Thymus (tissue), 14 donors: ENCODE measurements around the gene MYO15B. TPM values are rescaled to one million over a fixed set of nuclear protein-coding genes. Genes with fewer than 3 reads are reported as not detected.

ENCODE experiments used
- DNase-seq, 9 donors: peaks; one replicate each; pipeline ENCODE4 v3.0.0-alpha.2; 2013; ENCODE audit warnings: low spot score in 9 of 9, low read depth in 6 of 9, missing footprints in 1 of 9
- H3K27ac ChIP-seq, 2 donors: one replicate each; pipeline ENCODE4 v1.5.1; 2013; ENCODE audit warnings: control low read depth in 1 of 2, low read depth in 1 of 2, low read length in 1 of 2, mild to moderate bottlenecking in 1 of 2, moderate library complexity in 1 of 2
- H3K27me3 ChIP-seq, 2 donors: one replicate each; pipeline ENCODE4 v1.5.1; 2013; ENCODE audit warnings: low read length in 1 of 2; ENCODE audit not compliant: control insufficient read depth in 2 of 2, insufficient read depth in 1 of 2
- H3K36me3 ChIP-seq, 2 donors: one replicate each; pipeline ENCODE4 v1.5.1; 2013; ENCODE audit warnings: low read length in 1 of 2, mild to moderate bottlenecking in 1 of 2, moderate library complexity in 1 of 2; ENCODE audit not compliant: control insufficient read depth in 2 of 2, insufficient read depth in 2 of 2
- H3K4me1 ChIP-seq, 2 donors: one replicate each; pipeline ENCODE4 v1.5.1; 2013; ENCODE audit warnings: low read length in 2 of 2; ENCODE audit not compliant: control insufficient read depth in 2 of 2, insufficient read depth in 2 of 2
- H3K4me3 ChIP-seq, 2 donors: one replicate each; pipeline ENCODE4 v1.5.1; 2013; ENCODE audit warnings: low read length in 2 of 2, control low read depth in 1 of 2, mild to moderate bottlenecking in 1 of 2
- H3K9me3 ChIP-seq, 2 donors: one replicate each; pipeline ENCODE4 v1.5.1; 2013; ENCODE audit warnings: low read length in 1 of 2, mild to moderate bottlenecking in 1 of 2; ENCODE audit not compliant: control insufficient read depth in 2 of 2, insufficient read depth in 1 of 2
- WGBS: extraction: QIAGEN DNeasy Blood & Tissue Kit; methylation state at CpG from one replicate; pipeline ENCODE4 v1.1.7; 2013; 5-methylcytosine and 5-hydroxymethylcytosine counted together
- long read RNA-seq, 10 donors: transcript quantifications; one replicate each; lab custom pipeline, GENCODE V29; 2026
- polyA plus RNA-seq: library from polyadenylated mRNA; stranded (reverse); fragments of 200-250 nt; gene quantifications from one replicate; pipeline ENCODE4 v1.2.3, GENCODE V29; 2013
- total RNA-seq: library from RNA; stranded (reverse); fragments of 120-200 nt; gene quantifications from one replicate; pipeline ENCODE4 v1.2.4, GENCODE V29; 2013
- donor health status: healthy.

The MYO15B gene
- total RNA-seq = 31.3 TPM
- 448 TPM for polyA plus RNA-seq
- long read RNA-seq, donor 1, partial matches to known transcripts = 0 of 1 reads
- long read RNA-seq, donor 1, other reads (novel, unspliced or antisense) = 0 of 1 reads
- long read RNA-seq, donor 2 = 0 reads
- long read RNA-seq, donor 3, partial matches to known transcripts = 6 of 9 reads
- long read RNA-seq, donor 3, other reads (novel, unspliced or antisense) = 0 of 9 reads
- long read RNA-seq, donor 4 = 0 reads
- long read RNA-seq, donor 5, partial matches to known transcripts = 9 of 13 reads
- long read RNA-seq, donor 5, other reads (novel, unspliced or antisense) = 0 of 13 reads
- long read RNA-seq, donor 6, partial matches to known transcripts = 0 of 4 reads
- long read RNA-seq, donor 6, other reads (novel, unspliced or antisense) = 0 of 4 reads
- long read RNA-seq, donor 7, partial matches to known transcripts = 0 of 1 reads
- long read RNA-seq, donor 7, other reads (novel, unspliced or antisense) = 0 of 1 reads
- long read RNA-seq, donor 8 = 0 reads
- long read RNA-seq, donor 9, partial matches to known transcripts = 0 of 1 reads
- long read RNA-seq, donor 9, other reads (novel, unspliced or antisense) = 0 of 1 reads
- long read RNA-seq, donor 10 = 0 reads

DNA sequence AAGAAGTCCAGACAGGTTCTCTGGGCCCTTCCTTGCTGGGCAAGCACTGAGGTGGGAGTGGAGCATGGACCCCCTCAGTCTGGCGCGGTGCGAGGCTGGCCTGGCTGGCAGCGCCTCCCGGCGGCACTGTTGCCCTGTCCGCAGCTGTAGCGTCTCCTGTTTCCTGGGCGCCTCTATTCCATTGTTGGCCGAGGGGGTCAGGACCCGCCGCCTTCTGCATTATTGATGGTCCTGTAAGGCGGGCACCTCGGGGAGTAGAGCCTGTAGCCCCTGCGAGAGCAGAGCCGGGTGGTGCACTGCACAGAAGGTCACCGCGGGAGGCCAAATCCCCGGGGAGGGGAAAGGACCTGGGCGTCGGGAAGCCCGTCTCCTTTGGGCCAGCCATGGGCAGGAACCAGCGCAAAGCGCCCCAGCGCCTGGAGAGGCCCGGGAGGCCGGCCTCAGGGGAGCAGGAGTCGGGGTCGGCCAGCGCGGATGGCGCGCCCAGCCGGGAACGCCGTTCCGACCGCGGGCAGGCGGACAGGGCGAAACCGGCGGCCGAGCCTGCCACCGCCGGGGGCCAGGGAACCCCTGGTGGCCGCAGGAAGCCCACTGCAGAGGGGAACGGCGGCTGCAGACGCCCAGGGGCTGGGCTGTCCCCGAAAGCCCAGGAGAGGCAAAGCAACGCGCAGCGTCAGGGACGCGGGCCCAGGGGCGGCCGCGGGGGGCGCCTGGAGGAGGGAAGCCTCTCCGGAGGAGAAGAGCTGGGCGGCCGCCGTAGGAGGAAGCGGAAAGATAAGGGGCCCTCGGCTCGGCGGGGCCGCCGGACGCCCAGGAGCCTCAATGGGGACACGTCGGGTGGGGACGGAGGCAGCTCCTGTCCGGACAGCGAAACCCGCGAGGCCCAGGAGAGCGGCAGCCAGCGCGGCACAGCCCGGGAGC lies at the start of gene MYO15B:
Gene MYO15B, plus strand, starts transcription at position 126 of the 921 bp plus-strand sequence. Its CDS starts 258 bp downstream, at position 384.
- peak within 1 kb of the TSS; percentile 77 to 82 for H3K27ac ChIP-seq
- H3K4me3 ChIP-seq = peak within 1 kb of the TSS; percentile 66 to 80
- H3K9me3 ChIP-seq = no peaks in the 10 kb centered on the region
- peaks cover 8 to 25% of the 10 kb centered on the region in 2 donors for H3K36me3 ChIP-seq
- WGBS = 2% methylated on average over 82 of the region's 82 CpGs
- peaks cover 8 to 23% of the 10 kb centered on the region in 2 donors for H3K4me1 ChIP-seq
- H3K27me3 ChIP-seq = peaks cover 0 to 27% of the 10 kb centered on the region in 2 donors
- peak in 8 of 9 donors; percentile 33 to 87 (median 56) for DNase-seq

GRCh38 chr17:75539967-75540729 lies 47.5 kb upstream of the MYO15B start:
- Histone ChIP-seq H3K4me1 (peaks cover 0 to 8% of the 10 kb centered on the region in 2 donors), H3K27ac (no peak overlapping the region), H3K36me3 (no peaks in the 10 kb centered on the region), H3K9me3 (no peaks in the 10 kb centered on the region), H3K27me3 (no peaks in the 10 kb centered on the region), H3K4me3 (no peak overlapping the region)
- 96% methylated on average over 13 of the region's 13 CpGs for WGBS
- DNase-seq = no peak

GRCh38 chr17:75540923-75541503 lies 46.6 kb upstream of the MYO15B start:
- no peak overlapping the region for H3K27ac ChIP-seq
- no peak overlapping the region for H3K4me3 ChIP-seq
- no peaks in the 10 kb centered on the region for H3K9me3 ChIP-seq
- H3K27me3 ChIP-seq = no peaks in the 10 kb centered on the region
- no peak for DNase-seq
- WGBS = 94% methylated on average over 4 of the region's 4 CpGs
- H3K4me1 ChIP-seq = no peaks in the 10 kb centered on the region
- no peaks in the 10 kb centered on the region for H3K36me3 ChIP-seq

DNA sequence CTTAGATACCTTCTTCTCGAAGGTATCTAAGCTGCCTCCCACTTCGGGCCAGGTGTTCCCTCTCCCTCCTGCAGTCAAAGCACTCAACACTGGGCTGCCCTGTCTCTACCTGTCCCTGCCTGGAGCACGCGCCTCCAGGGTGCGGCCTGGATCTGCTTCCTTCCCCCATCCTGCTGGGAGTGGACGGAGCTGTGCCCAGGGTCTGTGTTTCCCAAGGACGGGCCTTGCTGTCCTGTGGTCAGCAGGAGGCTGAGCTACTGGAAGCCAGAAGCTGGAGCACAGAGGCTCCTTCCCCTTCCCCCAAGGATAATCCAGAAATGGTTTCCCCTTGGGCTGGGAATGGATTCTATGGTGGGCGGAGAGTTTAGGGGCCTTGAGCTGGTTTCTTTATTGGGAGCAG lies 45.4 kb upstream of the MYO15B start:
- Histone ChIP-seq H3K9me3 (no peaks in the 10 kb centered on the region), H3K4me1 (no peaks in the 10 kb centered on the region), H3K36me3 (no peaks in the 10 kb centered on the region), H3K27me3 (no peaks in the 10 kb centered on the region), H3K4me3 (no peak overlapping the region), H3K27ac (no peak overlapping the region)
- WGBS = 99% methylated on average over 8 of the region's 8 CpGs
- no peak for DNase-seq

DNA sequence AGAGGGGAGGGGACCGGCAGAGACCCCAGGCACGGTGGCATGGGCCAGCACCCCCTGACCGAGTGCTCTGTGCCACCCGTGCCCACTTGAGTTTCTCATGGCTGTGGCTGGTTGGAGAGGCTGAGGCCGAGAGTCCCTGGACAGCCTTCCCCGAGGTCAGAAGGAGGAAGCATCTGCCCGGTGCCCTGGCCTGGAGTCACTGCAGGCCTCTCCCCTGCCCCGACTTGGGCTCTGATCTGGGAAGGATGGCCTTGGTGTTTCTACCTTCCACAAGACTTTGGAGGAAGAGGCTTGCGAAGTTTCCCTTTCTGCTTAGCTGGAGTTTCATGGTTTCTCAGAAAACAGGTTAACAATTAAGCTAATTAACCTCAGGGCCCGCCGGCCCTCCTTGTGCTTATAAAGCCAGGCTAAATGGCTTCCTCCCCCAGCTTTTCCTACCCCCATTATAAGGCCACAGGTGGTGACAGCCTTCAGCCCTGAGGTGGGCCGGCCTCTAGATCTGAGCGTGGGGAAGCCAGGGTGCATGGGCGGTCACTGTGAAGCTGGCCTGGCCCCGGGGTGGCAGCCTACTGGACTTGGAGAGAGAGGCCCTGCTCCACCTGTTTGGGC lies 44.8 kb upstream of the MYO15B start:
- H3K4me3 ChIP-seq = no peak overlapping the region
- DNase-seq = no peak
- no peaks in the 10 kb centered on the region for H3K9me3 ChIP-seq
- H3K4me1 ChIP-seq = no peaks in the 10 kb centered on the region
- H3K27me3 ChIP-seq = no peaks in the 10 kb centered on the region
- 97% methylated on average over 15 of the region's 15 CpGs for WGBS
- H3K36me3 ChIP-seq = no peaks in the 10 kb centered on the region
- no peak overlapping the region for H3K27ac ChIP-seq

GRCh38 chr17:75544250-75544649 lies 43.4 kb upstream of the MYO15B start:
- 90% methylated on average over 8 of the region's 8 CpGs for WGBS
- H3K4me3 ChIP-seq = no peak overlapping the region
- no peak for DNase-seq
- no peaks in the 10 kb centered on the region for H3K4me1 ChIP-seq
- no peaks in the 10 kb centered on the region for H3K27me3 ChIP-seq
- no peaks in the 10 kb centered on the region for H3K9me3 ChIP-seq
- H3K36me3 ChIP-seq = no peaks in the 10 kb centered on the region
- H3K27ac ChIP-seq = no peak overlapping the region

GRCh38 chr17:75546181-75546580 lies 41.4 kb upstream of the MYO15B start:
- no peak overlapping the region for H3K4me3 ChIP-seq
- no peaks in the 10 kb centered on the region for H3K27me3 ChIP-seq
- H3K36me3 ChIP-seq = no peaks in the 10 kb centered on the region
- H3K9me3 ChIP-seq = no peaks in the 10 kb centered on the region
- WGBS = 98% methylated on average over 13 of the region's 13 CpGs
- H3K4me1 ChIP-seq = no peaks in the 10 kb centered on the region
- DNase-seq = no peak
- H3K27ac ChIP-seq = no peak overlapping the region

DNA sequence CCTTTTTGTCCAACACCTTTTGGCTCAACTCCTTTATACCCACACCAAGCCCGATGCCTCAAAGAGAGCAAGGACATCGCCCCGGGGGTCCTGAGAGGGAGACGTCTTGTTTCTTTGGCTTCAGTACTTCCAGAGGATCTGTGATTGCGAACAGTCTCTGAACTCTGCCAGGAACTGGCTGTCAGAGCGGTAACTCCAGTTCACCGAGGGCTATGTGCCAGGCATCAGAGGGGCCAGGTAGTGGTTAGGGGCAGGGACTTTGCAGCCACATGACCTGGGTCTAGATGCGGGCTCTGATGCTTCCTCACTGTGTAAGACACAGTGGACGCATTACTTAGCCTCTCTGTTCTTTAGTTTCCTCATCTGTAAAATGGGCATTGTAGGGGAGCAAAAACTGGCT lies 40.5 kb upstream of the MYO15B start:
- no peaks in the 10 kb centered on the region for H3K9me3 ChIP-seq
- no peaks in the 10 kb centered on the region for H3K36me3 ChIP-seq
- no peak overlapping the region for H3K4me3 ChIP-seq
- WGBS = 98% methylated on average over 9 of the region's 9 CpGs
- DNase-seq = no peak
- H3K27ac ChIP-seq = no peak overlapping the region
- no peaks in the 10 kb centered on the region for H3K27me3 ChIP-seq
- no peaks in the 10 kb centered on the region for H3K4me1 ChIP-seq
